ENCODE results near the gene LBP.

Gene LBP

GRCh38 chr20:38339997-38340396, 6.3 kb upstream of the LBP start:
- no peak for TF ChIP-seq TAF1 (IDR thresholded peaks at IDR 0.05; ENCODE audit: borderline replicate concordance, low read depth, low read length)
- no peak for TF ChIP-seq POLR2A (IDR thresholded peaks at IDR 0.05; ENCODE audit: low read depth, low read length)
- no peak for TF ChIP-seq POLR2AphosphoS5 (IDR thresholded peaks at IDR 0.05; ENCODE audit: low read depth, low read length)
- FAIRE-seq (no peak), DNase-seq (ENCODE audit: insufficient read length) (no peak)

- TF ChIP-seq TAF1 (IDR thresholded peaks at IDR 0.05; ENCODE audit: borderline replicate concordance, low read depth, low read length) = no peak
- no peak for TF ChIP-seq POLR2AphosphoS5 (IDR thresholded peaks at IDR 0.05; ENCODE audit: low read depth, low read length)
- TF ChIP-seq POLR2A (IDR thresholded peaks at IDR 0.05; ENCODE audit: low read depth, low read length) = no peak
- DNase-seq (ENCODE audit: insufficient read length) = no peak
- FAIRE-seq = no peak
Observed at GRCh38 chr20:38340693-38341092, 5.6 kb upstream of the LBP start.

DNA sequence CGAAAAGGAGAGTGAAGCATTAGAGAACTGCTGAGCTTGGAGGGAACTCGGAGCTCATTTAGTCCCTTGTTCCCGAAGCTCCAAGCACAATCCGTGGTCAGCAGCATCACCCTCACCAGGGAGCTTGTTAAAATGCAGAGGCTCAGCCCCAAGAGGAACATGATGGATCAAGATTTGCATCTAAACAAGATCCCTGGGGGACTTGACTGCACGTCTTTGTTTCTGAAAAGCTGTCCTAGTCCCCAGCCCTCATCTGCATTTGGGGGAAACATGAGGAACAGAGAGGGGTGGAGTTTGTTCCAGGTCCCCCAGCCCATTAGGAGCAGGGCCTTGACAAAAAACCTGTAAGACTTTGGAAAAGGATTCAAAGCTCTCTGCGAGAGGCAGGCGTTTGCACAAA, 4.1 kb upstream of the LBP start:
- no peak for TF ChIP-seq POLR2AphosphoS5 (IDR thresholded peaks at IDR 0.05; ENCODE audit: low read depth, low read length)
- TF ChIP-seq POLR2A (IDR thresholded peaks at IDR 0.05; ENCODE audit: low read depth, low read length) = no peak
- FAIRE-seq (no peak), DNase-seq (ENCODE audit: insufficient read length) (no peak)

GRCh38 chr20:38342713-38343310, 3.5 kb upstream of the LBP start:
- TF ChIP-seq POLR2AphosphoS5 (IDR thresholded peaks at IDR 0.05; ENCODE audit: low read depth, low read length) = no peak
- TF ChIP-seq POLR2A (IDR thresholded peaks at IDR 0.05; ENCODE audit: low read depth, low read length) = no peak
- TF ChIP-seq TAF1 (IDR thresholded peaks at IDR 0.05; ENCODE audit: borderline replicate concordance, low read depth, low read length) = no peak
- no peak for DNase-seq (ENCODE audit: insufficient read length)
- FAIRE-seq = no peak

DNA sequence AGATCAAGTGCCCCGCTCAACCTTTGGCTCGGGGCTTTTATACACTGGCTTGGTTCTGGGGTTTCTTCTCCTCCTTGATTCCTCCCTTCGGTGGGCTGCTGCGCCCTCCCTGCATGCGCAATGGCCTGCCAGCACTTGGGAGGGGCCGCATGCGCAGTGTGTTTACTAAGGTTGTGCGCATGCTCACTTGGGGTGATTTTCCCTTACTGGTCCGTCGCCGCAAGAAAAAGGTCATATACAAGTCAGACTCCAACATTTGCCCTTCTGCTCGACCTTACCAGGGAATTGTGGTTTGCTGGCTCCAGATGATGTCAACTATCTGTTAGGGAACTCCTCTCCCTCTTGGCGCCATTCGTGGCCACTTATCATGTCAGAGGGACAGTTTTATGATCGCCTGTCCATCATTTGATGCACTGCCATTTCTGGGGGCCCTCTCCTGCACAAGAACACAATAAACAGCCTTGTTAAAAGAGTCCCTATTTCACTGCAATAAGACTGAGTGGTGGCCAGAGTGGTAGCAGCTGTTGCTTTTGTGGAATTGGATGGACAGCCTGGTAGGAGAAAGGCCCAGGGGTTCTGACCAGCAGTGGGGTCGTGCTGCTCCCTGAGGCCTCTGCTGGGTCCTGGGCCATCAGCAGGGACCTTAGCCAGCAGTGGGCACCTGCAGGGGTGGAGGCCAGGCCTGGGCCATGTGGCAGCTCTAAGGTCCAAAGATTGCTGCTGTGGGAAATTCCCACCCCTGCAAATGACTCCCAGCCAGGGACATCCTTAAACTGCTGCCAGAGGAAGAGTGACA, 2.8 kb upstream of the LBP start:
- FAIRE-seq (no peak), DNase-seq (ENCODE audit: insufficient read length) (no peak)
- TF ChIP-seq POLR2AphosphoS5 (IDR thresholded peaks at IDR 0.05; ENCODE audit: low read depth, low read length) = no peak
- TF ChIP-seq TAF1 (IDR thresholded peaks at IDR 0.05; ENCODE audit: borderline replicate concordance, low read depth, low read length) = no peak
- TF ChIP-seq POLR2A (IDR thresholded peaks at IDR 0.05; ENCODE audit: low read depth, low read length) = no peak

DNA sequence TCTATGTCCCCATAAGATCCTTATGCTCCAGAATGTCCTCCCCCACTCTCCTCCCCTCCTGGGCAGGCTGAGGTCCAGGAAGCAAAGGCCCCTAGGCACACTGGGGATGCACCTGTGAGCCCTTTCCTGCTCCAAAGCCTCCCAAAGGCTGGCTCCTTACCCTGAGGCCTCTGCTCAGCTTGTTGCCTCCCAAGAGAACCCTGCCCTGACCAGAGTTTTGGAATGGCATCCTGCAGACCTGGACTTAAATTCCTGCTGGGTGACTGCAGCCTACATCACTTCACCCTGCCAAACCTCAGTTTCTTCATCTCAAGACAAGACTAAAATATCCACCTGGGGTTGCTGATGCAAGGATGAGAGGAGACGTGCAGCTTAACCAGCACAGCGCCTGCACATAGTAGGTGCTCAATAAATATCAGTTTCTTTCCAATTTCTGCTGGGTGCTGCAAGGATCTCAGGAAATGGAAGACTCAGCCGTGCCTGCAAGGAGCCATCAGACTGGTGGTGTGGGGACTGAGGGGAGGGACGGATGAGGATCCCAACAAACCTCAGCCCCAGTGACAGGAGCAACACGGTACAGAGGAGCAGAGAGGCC, 2.1 kb upstream of the LBP start:
- DNase-seq (ENCODE audit: insufficient read length) = no peak
- FAIRE-seq = no peak
- TF ChIP-seq TAF1 (IDR thresholded peaks at IDR 0.05; ENCODE audit: borderline replicate concordance, low read depth, low read length) = no peak
- TF ChIP-seq POLR2A (IDR thresholded peaks at IDR 0.05; ENCODE audit: low read depth, low read length) = no peak
- TF ChIP-seq POLR2AphosphoS5 (IDR thresholded peaks at IDR 0.05; ENCODE audit: low read depth, low read length) = no peak

DNA sequence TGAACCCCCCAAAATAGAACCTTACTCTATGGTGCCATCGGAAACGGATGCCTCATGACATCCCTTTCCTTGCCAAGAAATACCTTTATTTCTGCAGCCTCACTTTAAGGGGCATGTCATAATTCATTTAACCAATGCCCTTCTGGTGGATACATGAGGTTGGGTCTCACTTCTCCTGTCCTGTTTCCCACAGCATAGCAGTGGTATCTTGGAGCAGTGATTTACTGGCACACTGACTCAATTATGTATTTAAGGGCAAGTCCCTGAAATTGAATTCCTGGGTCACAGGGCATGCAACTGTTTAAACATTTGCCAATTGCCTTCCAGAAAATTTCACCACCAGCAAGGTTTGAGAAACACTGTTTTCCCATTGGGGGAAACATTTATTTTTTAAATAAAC, 639 bp upstream of the LBP start:
- DNase-seq (ENCODE audit: insufficient read length) = no peak
- no peak for FAIRE-seq
- no peak for TF ChIP-seq TAF1 (IDR thresholded peaks at IDR 0.05; ENCODE audit: borderline replicate concordance, low read depth, low read length)

DNA sequence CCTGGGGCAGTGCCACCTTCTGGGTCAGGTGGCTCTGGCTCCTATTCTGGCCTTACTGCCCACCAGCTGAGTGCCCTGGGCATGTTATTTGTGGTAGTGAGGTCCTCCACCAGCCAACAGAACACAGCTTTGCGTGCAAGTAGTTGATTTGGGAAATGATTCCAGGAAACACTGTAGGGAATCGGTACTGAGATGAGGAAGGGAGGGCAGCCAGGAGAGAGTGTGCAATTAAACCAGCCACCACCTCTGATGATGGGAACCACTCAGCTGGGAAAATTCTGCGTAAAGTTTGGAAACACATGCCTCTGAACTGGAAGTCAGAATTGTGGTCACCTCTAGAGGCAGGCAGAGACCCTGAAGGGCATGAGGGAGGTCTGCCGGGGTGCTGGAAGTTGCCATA, 459 bp downstream of the LBP start:
- DNase-seq (ENCODE audit: insufficient read length) (no peak), FAIRE-seq (no peak)
- TF ChIP-seq POLR2A (IDR thresholded peaks at IDR 0.05; ENCODE audit: low read depth, low read length) (no peak), TAF1 (IDR thresholded peaks at IDR 0.05; ENCODE audit: borderline replicate concordance, low read depth, low read length) (no peak), POLR2AphosphoS5 (IDR thresholded peaks at IDR 0.05; ENCODE audit: low read depth, low read length) (no peak)

- FAIRE-seq (no peak), DNase-seq (ENCODE audit: insufficient read length) (no peak)
- TF ChIP-seq TAF1 (IDR thresholded peaks at IDR 0.05; ENCODE audit: borderline replicate concordance, low read depth, low read length) = no peak
- TF ChIP-seq POLR2AphosphoS5 (IDR thresholded peaks at IDR 0.05; ENCODE audit: low read depth, low read length) = no peak
- TF ChIP-seq POLR2A (IDR thresholded peaks at IDR 0.05; ENCODE audit: low read depth, low read length) = no peak
Observed at GRCh38 chr20:38349856-38350255, 3.6 kb downstream of the LBP start.

- TF ChIP-seq POLR2A (IDR thresholded peaks at IDR 0.05; ENCODE audit: low read depth, low read length) (no peak), TAF1 (IDR thresholded peaks at IDR 0.05; ENCODE audit: borderline replicate concordance, low read depth, low read length) (no peak), POLR2AphosphoS5 (IDR thresholded peaks at IDR 0.05; ENCODE audit: low read depth, low read length) (no peak)
- DNase-seq (ENCODE audit: insufficient read length) (no peak), FAIRE-seq (no peak)
Observed at GRCh38 chr20:38350879-38351775, 4.8 kb downstream of the LBP start.

GRCh38 chr20:38353316-38353715, 7.0 kb downstream of the LBP start:
- DNase-seq (ENCODE audit: insufficient read length) (no peak), FAIRE-seq (no peak)
- TF ChIP-seq POLR2A (IDR thresholded peaks at IDR 0.05; ENCODE audit: low read depth, low read length) (no peak), POLR2AphosphoS5 (IDR thresholded peaks at IDR 0.05; ENCODE audit: low read depth, low read length) (no peak)
